T follicular helper cell (primary cell): ENCODE data around the gene PWWP2B.

Experiments
- DNase-seq: peaks from one replicate; pipeline ENCODE4 v3.0.0-alpha.2; 2020; ENCODE audit warnings: low read depth
- total RNA-seq, 2 experiments: gene quantifications; one replicate each; lab custom pipeline; 2026; lab: John Stamatoyannopoulos, UW

PWWP2B gene
- 5.1 to 16.7 reads per million in 2 experiments for total RNA-seq

GRCh38 chr10:132397036-132397541 lies at the start of gene PWWP2B:
TSS of gene PWWP2B (plus strand) at chr10:132397200. CDS start at chr10:132397227, 27 bp downstream.
- peak; percentile 50 for DNase-seq

- no peak for DNase-seq
Observed at GRCh38 chr10:132347211-132347930, 49.6 kb upstream of the PWWP2B start.

GRCh38 chr10:132347931-132348267 lies 49.1 kb upstream of the PWWP2B start:
- no peak for DNase-seq

- DNase-seq, result no peak
Observed at GRCh38 chr10:132349766-132350165, 47.2 kb upstream of the PWWP2B start.

GRCh38 chr10:132350391-132350790 lies 46.6 kb upstream of the PWWP2B start:
- no peak for DNase-seq

GRCh38 chr10:132350946-132351345 lies 46.1 kb upstream of the PWWP2B start:
- no peak for DNase-seq

- DNase-seq, result no peak
Observed at GRCh38 chr10:132351611-132352010, 45.4 kb upstream of the PWWP2B start.

- DNase-seq, result peak; percentile 61
Observed at GRCh38 chr10:132352462-132353308, 44.3 kb upstream of the PWWP2B start.

GRCh38 chr10:132353456-132354355 lies 43.3 kb upstream of the PWWP2B start:
- DNase-seq, result no peak

GRCh38 chr10:132354356-132355094 lies 42.5 kb upstream of the PWWP2B start:
- DNase-seq, result no peak

GRCh38 chr10:132355297-132355696 lies 41.7 kb upstream of the PWWP2B start:
- DNase-seq, result no peak

GRCh38 chr10:132355754-132356153 lies 41.2 kb upstream of the PWWP2B start:
- no peak for DNase-seq

- DNase-seq, result no peak
Observed at GRCh38 chr10:132356621-132357195, 40.3 kb upstream of the PWWP2B start.

GRCh38 chr10:132357286-132358058 lies 39.5 kb upstream of the PWWP2B start:
- no peak for DNase-seq

- DNase-seq, result no peak
Observed at GRCh38 chr10:132359305-132360040, 37.5 kb upstream of the PWWP2B start.

GRCh38 chr10:132360766-132361447 lies 36.1 kb upstream of the PWWP2B start:
- no peak for DNase-seq

GRCh38 chr10:132361581-132362101 lies 35.4 kb upstream of the PWWP2B start:
- DNase-seq, result no peak

GRCh38 chr10:132362151-132362611 lies 34.8 kb upstream of the PWWP2B start:
- DNase-seq, result no peak
